Stimulated activated CD8-positive, alpha-beta memory T cell treated with anti-CD3 and anti-CD28 coated beads, Interleukin-15, amount 100 ng/mL, for 48 hours (primary cell): ENCODE data around the gene C1orf56.
"Not testable (repeated sequence)": the region's sequence is repeated elsewhere in the genome, so short reads cannot be mapped to it uniquely, and the experiment has no call there.

Experiments used
- DNase-seq, 2 donors: peaks; one replicate each; pipeline ENCODE4 v3.0.0-alpha.2; 2020; ENCODE audit warnings: low read depth in 2 of 2

The C1orf56 gene

GRCh38 chr1:151060657-151061421 lies 13.3 kb downstream of the C1orf56 start:
- no peak for DNase-seq

DNA sequence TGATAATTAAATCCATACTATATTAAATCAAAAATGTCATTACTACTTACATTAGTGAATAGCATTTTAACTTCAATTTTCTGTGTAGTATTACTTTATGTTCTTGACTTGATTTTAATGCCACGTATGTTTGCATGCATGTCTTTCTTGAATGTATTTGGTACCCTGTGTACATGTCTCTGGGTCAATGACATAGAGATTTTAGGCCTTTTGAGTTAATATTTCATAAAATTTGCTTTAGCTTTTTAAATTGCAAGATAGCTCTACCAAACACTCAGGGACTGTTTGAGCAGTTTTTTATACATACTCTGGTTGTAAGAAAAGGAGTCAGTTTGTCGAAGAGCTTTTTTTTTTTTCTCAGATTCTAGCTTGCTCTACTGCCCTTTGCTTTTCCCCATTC lies 14.2 kb downstream of the C1orf56 start:
- DNase-seq = no peak

DNA sequence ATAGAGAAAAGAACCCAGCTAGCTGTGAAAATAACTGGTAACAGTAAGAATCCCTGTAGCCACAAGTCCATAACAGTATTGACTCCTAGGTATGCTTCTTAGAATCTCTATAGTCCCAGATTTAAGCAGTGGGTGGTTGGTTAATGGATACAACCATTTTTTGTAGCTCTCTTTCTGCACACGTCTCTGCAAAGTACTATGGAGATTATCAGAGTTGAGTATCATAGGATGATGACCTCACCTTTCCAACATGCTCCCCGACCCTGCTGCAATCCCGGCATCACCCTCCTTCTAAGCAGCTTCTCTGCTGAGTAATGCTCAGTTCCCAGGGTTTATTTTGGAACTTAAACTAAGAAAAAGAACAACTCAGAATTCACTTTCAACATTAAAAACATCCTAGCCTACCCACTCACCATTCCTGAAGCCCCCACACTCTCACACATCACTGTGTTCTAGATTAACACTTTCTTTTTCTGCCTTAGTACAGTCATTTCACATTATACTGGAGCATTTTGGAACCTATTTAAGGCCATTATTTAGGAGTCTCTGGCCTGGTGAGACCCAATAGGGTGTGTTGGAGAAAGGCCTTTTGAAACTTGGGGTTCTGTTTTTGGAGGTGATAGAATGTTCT lies 15.3 kb downstream of the C1orf56 start:
- no peak for DNase-seq

DNA sequence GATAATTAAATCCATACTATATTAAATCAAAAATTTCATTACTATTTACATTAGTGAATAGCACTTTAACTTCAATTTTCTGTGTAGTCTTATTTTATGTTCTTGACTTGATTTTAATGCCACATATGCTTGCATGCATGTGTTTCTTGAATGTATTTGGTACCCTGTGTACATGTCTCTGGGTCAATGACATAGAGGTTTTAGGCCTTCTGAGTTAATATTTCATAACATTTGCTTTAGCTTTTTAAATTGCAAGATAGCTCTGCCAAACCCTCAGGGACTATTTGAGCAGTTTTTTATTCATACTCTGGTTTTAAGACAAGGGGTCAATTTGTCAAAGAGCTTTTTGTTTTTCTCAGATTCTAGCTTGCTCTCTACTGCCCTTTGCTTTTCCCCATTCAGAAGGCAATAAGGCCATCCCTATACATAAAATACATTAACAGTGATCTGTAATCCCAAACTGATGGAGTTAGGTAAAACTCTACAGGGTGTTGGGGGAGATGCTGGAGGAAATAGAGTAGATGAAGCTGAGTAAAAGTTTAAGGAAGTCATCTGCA lies 17.6 kb downstream of the C1orf56 start:
- DNase-seq = no peak

GRCh38 chr1:151067185-151067584 lies 19.6 kb downstream of the C1orf56 start:
- no peak for DNase-seq

- DNase-seq = no peak
Observed at GRCh38 chr1:151069103-151069486, 21.5 kb downstream of the C1orf56 start.

DNA sequence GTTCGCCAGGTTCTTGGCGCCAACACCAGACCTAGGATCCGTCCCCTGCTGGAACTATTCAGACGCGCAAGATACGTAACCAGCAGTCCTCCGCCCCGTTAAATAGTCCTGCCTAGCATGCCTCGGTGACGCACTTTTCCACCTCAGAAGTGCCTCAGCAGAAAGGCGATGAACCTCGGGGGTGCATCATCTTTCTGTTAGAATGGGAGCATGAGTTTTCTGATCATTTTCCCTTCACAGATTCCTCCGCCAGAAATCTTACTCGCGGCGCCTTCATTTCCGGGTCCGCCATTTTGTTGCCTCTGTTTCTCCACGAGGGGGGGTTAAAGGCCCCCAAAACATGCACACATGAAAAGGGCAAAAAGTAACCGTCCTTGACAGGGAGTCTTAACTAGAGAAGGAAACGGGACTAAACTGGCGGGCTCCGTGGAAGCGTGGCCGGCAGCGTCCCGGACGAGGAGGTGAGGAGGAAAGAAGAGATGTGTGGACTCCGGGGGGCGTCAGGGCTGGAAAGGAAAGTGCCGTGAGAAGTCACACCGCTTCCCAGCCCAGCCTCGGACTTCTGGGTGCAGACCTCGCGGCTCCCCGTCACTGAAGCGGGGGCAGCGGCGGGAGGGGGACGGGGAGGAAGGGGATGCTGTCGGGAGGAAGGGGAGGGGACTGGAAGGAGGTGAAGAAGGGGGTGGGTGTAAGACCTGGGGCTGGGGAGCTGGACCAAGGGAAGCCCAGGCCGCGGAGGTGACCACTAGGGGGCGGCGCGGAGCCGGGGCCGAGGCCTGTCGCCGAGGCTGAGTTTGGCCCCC lies 23.1 kb downstream of the C1orf56 start, which contains the start of gene GABPB2:
Gene GABPB2, plus strand, starts transcription at position 288 of the 803 bp plus-strand sequence. CDS start 17,429 bp downstream, outside the sequence.
- DNase-seq = peak; percentile 82 to 86

DNA sequence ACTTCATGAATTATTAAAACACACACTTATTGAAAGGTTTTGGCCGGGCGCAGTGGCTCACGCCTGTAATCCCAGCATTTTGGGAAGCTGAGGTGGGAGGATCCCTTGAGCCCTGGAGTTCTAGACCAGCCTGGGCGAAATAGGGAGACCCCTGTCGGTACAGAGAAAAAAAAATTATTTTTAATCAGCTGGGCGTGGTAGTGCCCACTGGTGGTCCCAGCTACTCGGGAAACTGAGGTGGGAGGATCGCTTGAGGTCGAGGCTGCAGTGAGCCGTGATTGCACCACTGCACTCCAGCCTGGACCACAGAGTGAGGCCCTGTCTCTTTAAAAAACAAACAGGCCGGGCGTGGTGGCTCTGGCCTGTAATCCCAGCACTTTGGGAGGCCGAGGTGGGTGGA lies 24.7 kb downstream of the C1orf56 start:
- DNase-seq = no peak

GRCh38 chr1:151085953-151086559 lies 38.5 kb downstream of the C1orf56 start:
- DNase-seq = no peak

DNA sequence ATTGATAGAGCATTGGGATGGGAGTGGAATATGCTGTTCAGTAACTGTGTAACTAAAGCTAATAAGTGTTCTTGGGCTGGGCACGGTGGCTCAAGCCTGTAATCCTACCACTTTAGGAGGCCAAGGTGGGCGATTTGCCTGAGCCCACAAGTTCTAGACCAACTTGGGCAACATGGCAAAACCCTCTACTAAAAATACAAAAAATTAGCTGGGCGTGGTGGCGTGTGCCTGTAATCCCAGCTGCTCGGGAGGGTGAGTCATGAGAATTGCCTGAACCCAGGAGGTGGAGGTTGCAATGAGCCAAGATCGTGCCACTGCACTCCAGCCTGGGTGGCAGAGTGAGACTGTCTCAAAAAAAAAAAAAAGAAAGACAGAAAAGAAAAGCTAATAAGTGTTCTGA lies 49.9 kb downstream of the C1orf56 start:
- not testable (repeated sequence) for DNase-seq

GRCh38 chr1:151098126-151098525 lies 50.6 kb downstream of the C1orf56 start:
- no peak for DNase-seq
